GM21367 (cell line): Measurements from ENCODE around the gene RHOH.
"Not testable (repeated sequence)": the region's sequence is repeated elsewhere in the genome, so short reads cannot be mapped to it uniquely, and the experiment has no call there.

Experiments used
- ATAC-seq: cut with Tn5 transposase; IDR thresholded peaks from one replicate; pipeline ENCODE4 v1.9.1; 2021; ENCODE audit not compliant: unreplicated experiment

Gene RHOH

GRCh38 chr4:40290611-40291186 is 93.9 kb downstream of the RHOH start:
- ATAC-seq: not testable (repeated sequence)

DNA sequence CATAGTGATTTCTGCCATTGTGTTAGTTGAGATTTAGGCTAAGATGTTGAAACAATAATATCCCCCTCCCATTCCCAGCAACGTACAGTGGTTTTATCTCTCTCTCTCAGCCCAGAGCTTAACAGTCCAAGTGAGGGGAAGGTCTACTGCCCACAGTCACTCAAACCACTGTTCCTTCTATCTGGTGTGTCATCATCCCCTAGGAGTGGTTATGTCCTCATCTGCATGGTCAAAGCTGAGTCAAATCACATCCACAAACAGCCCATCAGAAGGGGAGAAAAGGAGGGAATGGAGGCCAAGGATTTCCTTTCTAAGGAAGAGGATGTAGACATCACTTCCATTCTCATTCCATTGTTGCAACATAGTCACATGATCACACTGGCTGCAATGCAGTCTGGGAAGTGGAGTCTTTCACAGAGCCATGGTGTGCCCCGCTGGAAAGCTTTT is 95.5 kb downstream of the RHOH start:
- ATAC-seq: no peak

GRCh38 chr4:40294339-40294738 is 97.5 kb downstream of the RHOH start:
- ATAC-seq: no peak

DNA sequence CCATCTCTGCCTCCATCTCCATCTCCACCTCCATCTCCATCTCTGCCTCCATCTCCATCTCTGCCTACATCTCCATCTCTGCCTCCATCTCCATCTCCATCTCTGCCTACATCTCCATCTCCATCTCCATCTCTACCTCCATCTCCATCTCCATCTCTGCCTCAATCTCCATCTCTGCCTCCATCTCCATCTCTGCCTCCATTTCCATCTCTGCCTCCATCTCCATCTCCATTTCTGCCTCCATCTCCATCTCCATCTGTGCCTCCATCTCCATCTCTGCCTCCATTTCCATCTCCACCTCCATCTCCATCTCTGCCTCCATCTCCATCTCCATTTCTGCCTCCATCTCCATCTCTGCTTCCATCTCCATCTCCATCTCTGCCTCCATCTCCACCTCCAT is 98.2 kb downstream of the RHOH start:
- ATAC-seq: not testable (repeated sequence)

DNA sequence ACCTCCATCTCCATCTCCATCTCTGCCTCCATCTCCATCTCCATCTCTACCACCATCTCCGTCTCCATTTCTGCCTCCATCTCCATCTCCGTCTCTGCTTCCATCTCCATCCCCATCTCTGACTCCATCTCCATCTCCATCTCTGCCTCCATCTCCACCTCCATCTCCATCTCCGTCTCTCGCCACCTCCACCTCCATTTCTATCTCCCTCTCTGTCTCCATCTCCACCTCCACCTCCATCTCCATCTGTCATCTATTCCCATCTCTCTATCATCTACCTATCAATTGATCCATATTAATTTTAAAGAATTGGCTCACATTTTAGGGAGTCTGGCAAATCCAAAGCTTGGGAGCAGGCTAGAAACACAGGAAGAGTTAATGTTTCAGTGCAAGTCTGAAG is 98.7 kb downstream of the RHOH start:
- no peak for ATAC-seq
